Stomach (tissue), 9 donors: ENCODE data around the gene DUS3L. TPM values are rescaled to one million over a fixed set of nuclear protein-coding genes. Genes with fewer than 3 reads are reported as not detected.

Experiments
- DNase-seq, 2 donors: peaks; one replicate each; pipeline versions ENCODE4 v3.0.0 to v3.0.0-alpha.2; 2013 to 2019
- H3K27ac ChIP-seq, 5 donors: fragments of 200-600 bp in 4 of 5; sonication (generic) in 4 of 5; one replicate each; pipeline ENCODE4 v1.5.1; 2013 to 2019; ENCODE audit warnings: mild to moderate bottlenecking in 1 of 5, moderate library complexity in 1 of 5
- H3K27me3 ChIP-seq, 3 donors: fragments of 200-600 bp; sonication (generic); one replicate each; pipeline ENCODE4 v1.5.1; 2017 to 2019; ENCODE audit warnings: mixed run types in 1 of 3
- H3K36me3 ChIP-seq, 4 donors: fragments of 200-600 bp; sonication (generic); 1 replicate in 3 of 4; 2 replicates in 1 of 4; pipeline ENCODE4 v1.5.1; 2016 to 2019
- H3K4me1 ChIP-seq, 4 donors: fragments of 200-600 bp; sonication (generic); one replicate each; pipeline ENCODE4 v1.5.1; 2016 to 2019
- H3K4me3 ChIP-seq, 4 donors: fragments of 200-600 bp; sonication (generic) in 3 of 4; one replicate each; pipeline ENCODE4 v1.5.1; 2016 to 2019; ENCODE audit warnings: mild to moderate bottlenecking in 1 of 4
- H3K9me3 ChIP-seq, 4 donors: fragments of 200-600 bp; sonication (generic); one replicate each; pipeline ENCODE4 v1.5.1; 2016 to 2019
- EP300 ChIP-seq: sonication (generic); formaldehyde crosslinking; IDR thresholded peaks from one replicate; pipeline ENCODE4 v1.6.1; 2017; ENCODE audit warnings: antibody characterized with exemption
- POLR2A ChIP-seq, 4 donors: fragments of 450-650 bp; IDR thresholded peaks; one replicate each; pipeline ENCODE4 v1.6.1; 2016; ENCODE audit warnings: antibody characterized with exemption in 4 of 4, control low read depth in 2 of 4, mild to moderate bottlenecking in 1 of 4, moderate library complexity in 1 of 4
- POLR2AphosphoS5 ChIP-seq, 3 donors: sonication (generic); formaldehyde crosslinking; IDR thresholded peaks; one replicate each; pipeline ENCODE4 v1.6.1; 2016; ENCODE audit warnings: antibody characterized with exemption in 3 of 3
- WGBS, 5 donors: extraction: QIAGEN DNeasy Blood & Tissue Kit in 3 of 5; methylation state at CpG; one replicate each; pipeline versions ENCODE4 v1.1.5 to v1.1.7; 2013 to 2018; 5-methylcytosine and 5-hydroxymethylcytosine counted together
- intact Hi-C: fragments of 100-400 bp; cut with DNase I; formaldehyde crosslinking; loops from one replicate; pipeline ENCODE4 v1.15.1; 2023; ENCODE audit warnings: low total_unique reads
- polyA plus RNA-seq, 3 donors: library from polyadenylated mRNA; stranded (reverse); fragments of 200-250 nt; gene quantifications; one replicate each; pipeline ENCODE4 v1.2.3, GENCODE V29; 2013
- total RNA-seq, 5 donors: library from RNA; depleted of rRNA; stranded (reverse); fragments of >200 nt; gene quantifications; one replicate each; pipeline versions ENCODE4 v1.1.0 to v1.2.3, GENCODE V29; 2014 to 2016
- TF ChIP-seq, protein P1 (sequence below), 7 experiments: fragments of 450-650 bp in 4 of 7; fragments of 200-600 bp in 3 of 7; sonication (generic) in 3 of 7; IDR thresholded peaks; one replicate each; pipeline ENCODE4 v1.5.1; 2016 to 2019; ENCODE audit warnings: antibody characterized with exemption in 7 of 7, control low read depth in 2 of 7, mild to moderate bottlenecking in 1 of 7
- donor health status: healthy with polysubstance abuse.
- donor health status: Bipolar disorder and iron deficiency.
- donor health status: healthy.

DUS3L gene
- total and polyA plus RNA-seq, 8 donors, result 25.2 to 67.5 (median 46.7) TPM

DNA sequence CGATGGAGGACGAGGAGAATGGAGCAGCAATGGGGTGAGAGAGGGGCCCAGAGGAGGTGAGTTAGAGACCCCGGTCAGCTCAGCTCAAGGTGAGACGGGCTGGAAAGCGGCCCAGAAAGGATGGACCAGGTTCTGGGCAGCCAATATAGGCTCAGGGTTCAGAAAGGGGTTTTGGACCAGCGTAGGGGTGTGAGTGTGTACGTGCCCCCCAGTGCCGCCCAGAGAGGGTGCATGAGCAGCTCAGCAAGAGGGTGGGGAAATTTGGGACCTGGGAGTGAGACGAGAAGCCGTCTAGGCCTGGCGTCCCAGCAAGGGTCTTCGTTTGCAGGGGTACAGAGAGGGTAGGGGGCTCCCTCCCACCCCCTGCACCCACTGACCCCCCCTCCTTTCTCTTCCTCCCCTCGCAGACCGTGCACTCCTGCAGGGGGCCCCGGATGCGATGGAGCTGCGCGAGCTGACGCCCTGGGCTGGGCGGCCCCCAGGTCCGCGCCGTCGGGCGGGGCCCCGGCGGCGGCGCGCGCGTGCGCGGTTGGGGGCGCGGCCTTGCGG lies 36.5 kb upstream of the DUS3L start:
- peaks cover 26 to 46% (median 33%) of the 10 kb centered on the region in 4 donors for H3K4me1 ChIP-seq
- peak overlapping the region; percentile 45 to 56 (median 46) for H3K4me3 ChIP-seq
- intact Hi-C loops, result no loop called here
- TF ChIP-seq POLR2A (IDR thresholded peaks at IDR 0.05) (no peak), EP300 (no peak), POLR2AphosphoS5 (IDR thresholded peaks at IDR 0.05) (no peak)
- TF ChIP-seq, protein P1, sequence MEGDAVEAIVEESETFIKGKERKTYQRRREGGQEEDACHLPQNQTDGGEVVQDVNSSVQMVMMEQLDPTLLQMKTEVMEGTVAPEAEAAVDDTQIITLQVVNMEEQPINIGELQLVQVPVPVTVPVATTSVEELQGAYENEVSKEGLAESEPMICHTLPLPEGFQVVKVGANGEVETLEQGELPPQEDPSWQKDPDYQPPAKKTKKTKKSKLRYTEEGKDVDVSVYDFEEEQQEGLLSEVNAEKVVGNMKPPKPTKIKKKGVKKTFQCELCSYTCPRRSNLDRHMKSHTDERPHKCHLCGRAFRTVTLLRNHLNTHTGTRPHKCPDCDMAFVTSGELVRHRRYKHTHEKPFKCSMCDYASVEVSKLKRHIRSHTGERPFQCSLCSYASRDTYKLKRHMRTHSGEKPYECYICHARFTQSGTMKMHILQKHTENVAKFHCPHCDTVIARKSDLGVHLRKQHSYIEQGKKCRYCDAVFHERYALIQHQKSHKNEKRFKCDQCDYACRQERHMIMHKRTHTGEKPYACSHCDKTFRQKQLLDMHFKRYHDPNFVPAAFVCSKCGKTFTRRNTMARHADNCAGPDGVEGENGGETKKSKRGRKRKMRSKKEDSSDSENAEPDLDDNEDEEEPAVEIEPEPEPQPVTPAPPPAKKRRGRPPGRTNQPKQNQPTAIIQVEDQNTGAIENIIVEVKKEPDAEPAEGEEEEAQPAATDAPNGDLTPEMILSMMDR (IDR thresholded peaks at IDR 0.05), result no peak
- 14 to 46% (median 24%) methylated on average over 12 to 37 of the region's 37 CpGs for WGBS, 5 donors
- H3K9me3 ChIP-seq, result no peaks in the 10 kb centered on the region
- no peak for DNase-seq
- peak overlapping the region; percentile 64 to 90 (median 85) for H3K27ac ChIP-seq
- H3K36me3 ChIP-seq, result no peaks in the 10 kb centered on the region
- H3K27me3 ChIP-seq, result peaks cover 0 to 18% (median 0%) of the 10 kb centered on the region in 3 donors

DNA sequence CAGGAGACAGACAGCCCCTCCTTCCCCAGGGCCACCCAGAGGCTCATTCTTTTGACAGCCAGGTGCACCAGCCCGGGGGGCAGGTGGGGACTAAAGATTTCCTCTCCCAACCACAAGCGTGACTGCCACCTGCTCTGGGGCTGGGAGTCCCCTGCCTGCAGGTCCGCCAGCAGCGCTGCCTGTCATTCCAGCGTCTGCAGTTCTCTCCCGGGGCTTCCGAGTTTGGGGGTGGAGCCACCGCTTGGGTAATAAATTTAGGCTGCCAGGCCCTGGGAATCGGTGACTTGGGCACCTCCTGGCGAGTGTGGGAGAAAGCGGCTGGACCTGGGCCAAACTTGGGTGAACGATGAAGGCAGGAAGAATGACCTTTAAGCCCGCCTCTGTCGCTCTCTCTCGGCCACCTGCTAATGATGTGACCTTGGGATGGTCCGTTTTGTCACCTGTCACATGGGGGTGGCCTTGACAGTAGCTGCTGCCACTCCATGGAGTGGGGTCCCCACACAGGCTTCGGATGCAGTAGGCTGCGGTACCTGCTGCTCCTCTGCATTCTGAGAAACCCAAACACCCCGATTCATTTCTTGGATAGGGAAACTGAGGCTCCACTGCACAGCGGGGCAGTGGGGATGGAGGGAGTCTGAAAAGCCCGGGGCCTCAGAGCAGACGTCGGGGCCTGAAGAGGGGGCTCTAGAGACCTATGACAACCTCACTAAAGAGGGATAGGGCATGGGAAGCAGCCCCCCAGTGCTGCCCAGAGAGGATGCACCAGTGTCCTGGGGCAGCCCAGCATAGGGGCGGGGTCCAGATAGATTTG lies 35.8 kb upstream of the DUS3L start:
- H3K4me3 ChIP-seq, result peak overlapping the region in 3 of 4 donors; percentile 45 to 56 (median 46)
- H3K27me3 ChIP-seq, result peaks cover 0 to 18% (median 0%) of the 10 kb centered on the region in 3 donors
- WGBS, 5 donors, result 17 to 20% (median 18%) methylated on average over 20 to 24 of the region's 24 CpGs
- H3K9me3 ChIP-seq, result no peaks in the 10 kb centered on the region
- H3K36me3 ChIP-seq, result no peaks in the 10 kb centered on the region
- intact Hi-C loops, result no loop called here
- DNase-seq, result peak; percentile 78 to 90
- H3K27ac ChIP-seq, result peak overlapping the region; percentile 54 to 90 (median 85)
- TF ChIP-seq, protein P1 (IDR thresholded peaks at IDR 0.05), result peak in 1 of 7 experiments; percentile 15
- TF ChIP-seq POLR2A (IDR thresholded peaks at IDR 0.05), result no peak
- peaks cover 33 to 53% (median 40%) of the 10 kb centered on the region in 4 donors for H3K4me1 ChIP-seq

DNA sequence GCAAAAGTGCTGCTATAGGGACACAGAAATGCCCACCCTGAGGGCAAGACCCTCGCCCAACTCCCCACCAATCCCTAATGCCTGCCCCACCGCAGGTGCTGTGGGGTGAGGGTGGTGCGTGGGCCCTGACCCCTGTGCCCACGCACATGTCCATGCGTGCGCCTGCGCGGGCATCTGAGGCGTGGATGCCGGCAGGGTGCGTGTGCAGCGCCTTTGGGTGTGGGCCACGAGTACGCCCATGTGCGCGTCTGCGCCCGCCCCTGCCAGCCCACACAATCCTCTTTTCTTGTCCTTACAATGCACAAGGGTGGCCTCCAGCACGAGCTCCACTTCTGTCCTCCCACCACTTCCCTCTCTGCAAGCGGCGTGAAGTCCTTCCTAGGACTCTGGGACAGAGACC lies 34.2 kb upstream of the DUS3L start:
- H3K27me3 ChIP-seq, result peaks cover 0 to 18% (median 0%) of the 10 kb centered on the region in 3 donors
- no peaks in the 10 kb centered on the region for H3K36me3 ChIP-seq
- no peak overlapping the region for H3K4me3 ChIP-seq
- TF ChIP-seq EP300 (no peak), POLR2A (IDR thresholded peaks at IDR 0.05) (no peak), POLR2AphosphoS5 (IDR thresholded peaks at IDR 0.05) (no peak)
- TF ChIP-seq, protein P1 (IDR thresholded peaks at IDR 0.05), result no peak
- WGBS, 5 donors, result 88 to 93% (median 91%) methylated on average over 18 to 21 of the region's 21 CpGs
- DNase-seq, result peak in 1 of 2 donors; percentile 10
- intact Hi-C loops, result no loop called here
- H3K27ac ChIP-seq, result no peak overlapping the region
- no peaks in the 10 kb centered on the region for H3K9me3 ChIP-seq
- peaks cover 33 to 55% (median 41%) of the 10 kb centered on the region in 4 donors for H3K4me1 ChIP-seq

DNA sequence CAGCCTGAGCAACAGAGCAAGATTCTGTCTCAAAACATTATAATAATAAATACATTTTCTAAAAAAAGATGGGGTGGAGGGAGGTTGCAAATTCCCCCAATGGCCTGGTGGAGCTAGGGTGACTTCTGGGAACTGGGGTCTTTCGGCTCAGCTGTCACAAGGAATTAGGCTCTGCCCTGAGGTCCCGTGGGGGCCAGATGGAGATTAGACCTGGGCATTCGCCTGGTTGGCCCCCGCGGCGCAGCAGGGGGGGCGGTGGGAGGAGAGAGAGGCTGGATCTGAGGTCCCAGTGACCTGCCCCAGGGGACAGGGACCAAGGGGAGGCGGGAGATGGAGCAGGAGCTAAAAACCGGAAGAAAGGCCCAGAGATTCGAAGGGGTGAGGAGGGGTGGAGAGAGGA lies 33.8 kb upstream of the DUS3L start:
- DNase-seq, result peak in 1 of 2 donors; percentile 3
- intact Hi-C loops, result no loop called here
- Histone ChIP-seq H3K36me3 (no peaks in the 10 kb centered on the region), H3K4me1 (peaks cover 33 to 53% (median 41%) of the 10 kb centered on the region in 4 donors), H3K27ac (no peak overlapping the region), H3K9me3 (no peaks in the 10 kb centered on the region), H3K4me3 (no peak overlapping the region), H3K27me3 (peaks cover 0 to 15% (median 0%) of the 10 kb centered on the region in 3 donors)
- TF ChIP-seq POLR2AphosphoS5 (IDR thresholded peaks at IDR 0.05) (no peak), POLR2A (IDR thresholded peaks at IDR 0.05) (no peak), EP300 (no peak)
- TF ChIP-seq, protein P1 (IDR thresholded peaks at IDR 0.05), result no peak
- 84 to 88% (median 88%) methylated on average over 10 of the region's 10 CpGs for WGBS, 5 donors
